SK-N-SH (cell line): Measurements from ENCODE around the gene PRPF18.

Experiments
- USF2 ChIP-seq: fragments of 150-350 bp; IDR thresholded peaks from 2 replicates; pipeline ENCODE4 v1.6.1; 2017; ENCODE audit warnings: antibody characterized with exemption, low read length, low read depth, borderline replicate concordance
- TF ChIP-seq, protein P1 (sequence below): fragments of 200-600 bp; sonication (generic); IDR thresholded peaks from 2 replicates; pipeline ENCODE4 v1.6.1; 2017; ENCODE audit warnings: antibody characterized with exemption, mild to moderate bottlenecking, moderate library complexity

- TF ChIP-seq, protein P1, sequence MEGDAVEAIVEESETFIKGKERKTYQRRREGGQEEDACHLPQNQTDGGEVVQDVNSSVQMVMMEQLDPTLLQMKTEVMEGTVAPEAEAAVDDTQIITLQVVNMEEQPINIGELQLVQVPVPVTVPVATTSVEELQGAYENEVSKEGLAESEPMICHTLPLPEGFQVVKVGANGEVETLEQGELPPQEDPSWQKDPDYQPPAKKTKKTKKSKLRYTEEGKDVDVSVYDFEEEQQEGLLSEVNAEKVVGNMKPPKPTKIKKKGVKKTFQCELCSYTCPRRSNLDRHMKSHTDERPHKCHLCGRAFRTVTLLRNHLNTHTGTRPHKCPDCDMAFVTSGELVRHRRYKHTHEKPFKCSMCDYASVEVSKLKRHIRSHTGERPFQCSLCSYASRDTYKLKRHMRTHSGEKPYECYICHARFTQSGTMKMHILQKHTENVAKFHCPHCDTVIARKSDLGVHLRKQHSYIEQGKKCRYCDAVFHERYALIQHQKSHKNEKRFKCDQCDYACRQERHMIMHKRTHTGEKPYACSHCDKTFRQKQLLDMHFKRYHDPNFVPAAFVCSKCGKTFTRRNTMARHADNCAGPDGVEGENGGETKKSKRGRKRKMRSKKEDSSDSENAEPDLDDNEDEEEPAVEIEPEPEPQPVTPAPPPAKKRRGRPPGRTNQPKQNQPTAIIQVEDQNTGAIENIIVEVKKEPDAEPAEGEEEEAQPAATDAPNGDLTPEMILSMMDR: no peak
- TF ChIP-seq USF2: no peak
Observed at GRCh38 chr10:13592306-13592705, 5.5 kb downstream of the PRPF18 start.
